WERI-Rb-1 (cell line): Measurements from ENCODE around the gene CLEC2D.

Experiments
- DNase-seq: peaks from one replicate; pipeline ENCODE4 v3.0.0-alpha.2; 2020
- H3K27ac ChIP-seq: fragments of 250-450 bp; sonication (Bioruptor Pico); 2 replicates; pipeline ENCODE4 v1.5.1; 2020; ENCODE audit warnings: mild to moderate bottlenecking, moderate library complexity
- H3K27me3 ChIP-seq: fragments of 250-450 bp; sonication (Bioruptor Pico); 2 replicates; pipeline ENCODE4 v1.5.1; 2021; ENCODE audit warnings: mild to moderate bottlenecking, low read depth, moderate library complexity; ENCODE audit not compliant: insufficient read depth, severe bottlenecking
- H3K36me3 ChIP-seq: fragments of 250-450 bp; sonication (Bioruptor Pico); 2 replicates; pipeline ENCODE4 v1.5.1; 2020; ENCODE audit warnings: mild to moderate bottlenecking, moderate library complexity
- H3K4me3 ChIP-seq: 2 replicates; pipeline ENCODE4 v1.5.1; 2011; ENCODE audit warnings: low read depth, mild to moderate bottlenecking, control low read depth, low read length
- H3K9me3 ChIP-seq: fragments of 250-450 bp; sonication (Bioruptor Pico); 2 replicates; pipeline ENCODE4 v1.5.1; 2021; ENCODE audit warnings: mild to moderate bottlenecking, moderate library complexity; ENCODE audit not compliant: severe bottlenecking
- CTCF ChIP-seq: IDR thresholded peaks from 2 replicates; pipeline ENCODE4 v1.5.1; 2011; ENCODE audit warnings: low read depth, mild to moderate bottlenecking, control low read depth, inconsistent platforms, low read length

Gene CLEC2D

GRCh38 chr12:9745199-9745598 is 75.7 kb downstream of the CLEC2D start:
- Histone ChIP-seq H3K27me3 (no peaks in the 10 kb centered on the region), H3K9me3 (no peaks in the 10 kb centered on the region), H3K4me3 (no peak overlapping the region), H3K36me3 (no peaks in the 10 kb centered on the region), H3K27ac (no peak overlapping the region)
- TF ChIP-seq CTCF, result no peak
- DNase-seq, result no peak
